ENCODE results near the gene THSD7A. TPM values are rescaled to one million over a fixed set of nuclear protein-coding genes. Genes with fewer than 3 reads are reported as not detected.

THSD7A gene
- total and polyA plus RNA-seq, 9 of the 15 experiments (the other 6 are each of a cell fraction or from before 2014, with no cell fraction given), result 0.01 to 0.02 TPM; not detected in 7

DNA sequence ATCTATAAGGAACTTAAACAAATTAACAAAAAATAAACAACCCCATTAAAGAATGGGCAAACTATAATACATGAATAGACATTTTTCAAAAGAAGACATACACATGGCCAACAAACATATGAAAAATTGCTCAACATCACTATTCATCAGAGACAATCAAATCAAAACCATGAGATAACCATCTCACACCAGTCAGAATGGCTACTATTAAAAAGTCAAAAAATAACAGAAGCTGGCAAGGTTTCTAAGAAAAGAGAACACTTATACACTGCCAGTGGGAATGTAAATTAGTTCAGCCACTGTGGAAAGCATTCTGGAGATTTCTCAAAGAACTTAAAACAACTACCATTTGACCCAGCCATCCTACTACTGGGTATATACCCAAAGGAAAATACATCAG lies 280.5 kb downstream of the THSD7A start:
- no TSS peak for BruUV-seq (replicated peaks)
- POLR2A ChIA-PET, result no interaction called here
- ATAC-seq (no peak), DNase-seq (ENCODE audit: extremely low read depth in 1 of 4, low spot score in 3 of 4) (no peak), FAIRE-seq (no peak)
- no peaks in the 10 kb centered on the region; the same call in 1 of the 2 replicates for H3K9me3 ChIP-seq (replicated peaks; ENCODE audit: control insufficient read depth, insufficient read depth, low read depth, low read length)
- H3K36me3 ChIP-seq (ENCODE audit: control insufficient read depth, insufficient read depth, low read length), result no peaks in the 10 kb centered on the region
- H3K4me1 ChIP-seq (replicated peaks in 1 of 2; ENCODE audit: control insufficient read depth in 2 of 2, insufficient read depth in 2 of 2, low read length in 2 of 2), result no peaks in the 10 kb centered on the region
- no peaks in the 10 kb centered on the region for H3K79me2 ChIP-seq (ENCODE audit: control insufficient read depth, insufficient read depth, low read length)
- H3K9me1 ChIP-seq (ENCODE audit: control insufficient read depth, insufficient read depth, low read length), result no peaks in the 10 kb centered on the region
- intact Hi-C loops (cut with micrococcal nuclease), result no loop called here
- H3K9ac ChIP-seq (ENCODE audit: insufficient read depth in 1 of 2, low read depth in 2 of 2, low read length in 2 of 2), result no peak overlapping the region
- in situ Hi-C loops (cut with MboI), result no loop called here
- H3K4me2 ChIP-seq (ENCODE audit: insufficient read depth, low read length), result no peak overlapping the region
- H3K4me3 ChIP-seq, result no peak overlapping the region
- H2AFZ ChIP-seq (ENCODE audit: low read depth, low read length), result no peak overlapping the region
- CTCF ChIA-PET (ENCODE audit: low intra/inter-chr PET ratio), result no interaction called here
- no peaks in the 10 kb centered on the region for H3K27me3 ChIP-seq (ENCODE audit: control insufficient read depth in 2 of 2, insufficient read depth in 2 of 2, low read length in 2 of 2)
- H3K27ac ChIP-seq (ENCODE audit: extremely low read depth, low read depth, low read length), result no peak overlapping the region
- H4K20me1 ChIP-seq (replicated peaks; ENCODE audit: control insufficient read depth, insufficient read depth, low read length), result no peaks in the 10 kb centered on the region
- TF ChIP-seq CLOCK (CRISPR knock-in tag; IDR thresholded peaks at IDR 0.05; ENCODE audit: borderline replicate concordance) (no peak), ZNF354B (CRISPR knock-in tag; IDR thresholded peaks at IDR 0.05) (no peak), CC2D1A (IDR thresholded peaks at IDR 0.05) (no peak), SP1 (CRISPR knock-in tag; IDR thresholded peaks at IDR 0.05) (no peak), ILK (tag; IDR thresholded peaks at IDR 0.05; ENCODE audit: borderline replicate concordance, low read depth) (no peak), ELF2 (CRISPR knock-in tag; IDR thresholded peaks at IDR 0.05) (no peak), POLR3G (IDR thresholded peaks at IDR 0.05; ENCODE audit: extremely low read depth, insufficient read length, insufficient replicate concordance) (no peak), E2F8 (IDR thresholded peaks at IDR 0.05; ENCODE audit: low read depth, partially characterized antibody) (no peak), GTF3C2 (IDR thresholded peaks at IDR 0.05; ENCODE audit: borderline replicate concordance, extremely low read depth, insufficient read length) (no peak), ZHX1 (conservative IDR thresholded peaks at IDR 0.05; ENCODE audit: low read length) (no peak), DACH1 (IDR thresholded peaks at IDR 0.05; ENCODE audit: partially characterized antibody) (no peak), ELF1 (tag; IDR thresholded peaks at IDR 0.05) (no peak)
